Measurements from ENCODE around the gene GLG1. TPM values are rescaled to one million over a fixed set of nuclear protein-coding genes. Genes with fewer than 3 reads are reported as not detected.

The GLG1 gene
- total RNA-seq, 8 experiments from 2014 or later: 69.9 to 171 (median 90.4) TPM

DNA sequence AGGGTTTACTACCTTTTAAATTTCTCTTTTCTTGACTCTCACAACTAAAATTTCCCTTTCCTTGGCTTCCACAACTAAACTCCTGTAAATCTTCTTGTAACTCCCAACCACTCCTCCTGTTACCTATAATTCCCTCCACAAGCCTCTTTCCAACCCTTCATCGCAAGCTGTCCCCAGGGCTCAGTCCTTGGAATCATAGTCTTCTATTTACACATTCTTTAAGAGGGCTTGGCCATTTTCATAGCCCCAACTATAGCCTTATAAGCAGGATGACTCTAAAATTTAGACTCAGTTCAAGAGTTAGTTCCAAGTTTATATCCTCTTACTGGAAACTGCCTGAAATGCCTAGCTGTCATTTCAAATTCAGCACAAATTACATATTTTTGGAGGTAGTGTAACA lies 23.9 kb downstream of the GLG1 start:
- Histone ChIP-seq H3K4me3 (no peak overlapping the region), H3K4me1 (replicated peaks in 1 of 2) (no peaks in the 10 kb centered on the region), H3K27ac (no peak overlapping the region)
- WGBS, 10 experiments: 90 to 100% (median 100%) methylated on average over 1 of the region's 1 CpG; no CpG with 5 or more reads in 3 of the 10 experiments
- in situ Hi-C loops (cut with MboI; ENCODE audit: low pct_unique_long_range_greater_than_20kb in 2 of 9, low sequenced_read_pairs in 9 of 9, unreplicated experiment in 9 of 9): loop anchor here in 1 of 9 experiments (25.0 kb wide), 1 partner anchor 96 kb away; no protein-coding TSS in a partner anchor
- ATAC-seq (replicated peaks in 6 of 8): peak in 2 of 8 experiments; percentile 42 to 69

GRCh38 chr16:74580833-74581232 lies 26.1 kb downstream of the GLG1 start:
- ATAC-seq (replicated peaks in 6 of 8): no peak
- in situ Hi-C loops (cut with MboI; ENCODE audit: low pct_unique_long_range_greater_than_20kb in 2 of 9, low sequenced_read_pairs in 9 of 9, unreplicated experiment in 9 of 9): loop anchor here in 1 of 9 experiments (25.0 kb wide), 1 partner anchor 94 kb away; no protein-coding TSS in a partner anchor
- Histone ChIP-seq H3K4me3 (no peak overlapping the region), H3K27ac (no peak overlapping the region), H3K4me1 (replicated peaks in 1 of 2) (no peaks in the 10 kb centered on the region)
- 39 to 100% (median 74%) methylated on average over 2 to 3 of the region's 3 CpGs; no CpG with 5 or more reads in 3 of the 10 experiments for WGBS, 10 experiments

- Histone ChIP-seq H3K4me3 (no peak overlapping the region), H3K4me1 (replicated peaks in 1 of 2) (no peaks in the 10 kb centered on the region), H3K27ac (no peak overlapping the region)
- in situ Hi-C loops (cut with MboI; ENCODE audit: low pct_unique_long_range_greater_than_20kb in 2 of 9, low sequenced_read_pairs in 9 of 9, unreplicated experiment in 9 of 9): loop anchor here in 1 of 9 experiments (25.0 kb wide), 1 partner anchor 92 kb away; no protein-coding TSS in a partner anchor
- ATAC-seq (replicated peaks in 6 of 8): no peak
- 90 to 100% (median 100%) methylated on average over 1 to 3 of the region's 3 CpGs; no CpG with 5 or more reads in 5 of the 10 experiments for WGBS, 10 experiments
Observed at GRCh38 chr16:74578838-74579237, 28.1 kb downstream of the GLG1 start.

DNA sequence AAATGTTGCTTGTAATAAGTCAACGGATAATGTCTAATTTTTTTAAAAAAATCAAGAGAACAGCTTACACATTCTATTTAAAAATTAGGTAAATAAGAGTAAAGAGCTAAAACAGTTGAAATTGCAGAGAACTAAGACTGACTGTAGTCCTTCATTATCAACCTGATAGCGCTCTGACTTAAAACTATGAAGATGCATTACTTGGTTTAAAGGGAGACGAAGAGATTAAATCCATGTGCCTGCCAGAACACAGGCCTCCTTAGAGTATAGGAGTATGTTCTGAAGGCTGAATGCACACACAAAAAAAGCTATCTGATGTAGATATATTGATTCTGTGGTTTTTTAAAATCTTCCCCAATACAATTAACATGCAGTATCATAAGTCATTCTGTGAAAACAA lies 28.5 kb downstream of the GLG1 start:
- no peaks in the 10 kb centered on the region for H3K4me1 ChIP-seq (replicated peaks in 1 of 2)
- 74 to 100% (median 95%) methylated on average over 2 to 3 of the region's 3 CpGs; no CpG with 5 or more reads in 1 of the 10 experiments for WGBS, 10 experiments
- in situ Hi-C loops (cut with MboI; ENCODE audit: low pct_unique_long_range_greater_than_20kb in 2 of 9, low sequenced_read_pairs in 9 of 9, unreplicated experiment in 9 of 9): loop anchor here in 1 of 9 experiments (25.0 kb wide), 1 partner anchor 91 kb away; no protein-coding TSS in a partner anchor
- H3K27ac ChIP-seq: no peak overlapping the region
- H3K4me3 ChIP-seq: no peak overlapping the region
- no peak for ATAC-seq (replicated peaks in 6 of 8)

- H3K4me1 ChIP-seq (replicated peaks in 1 of 2): no peaks in the 10 kb centered on the region
- 42 to 100% (median 90%) methylated on average over 1 to 2 of the region's 2 CpGs for WGBS, 10 experiments
- in situ Hi-C loops (cut with MboI; ENCODE audit: low pct_unique_long_range_greater_than_20kb in 2 of 9, low sequenced_read_pairs in 9 of 9, unreplicated experiment in 9 of 9): loop anchor here in 1 of 9 experiments (25.0 kb wide), 1 partner anchor 91 kb away; no protein-coding TSS in a partner anchor
- ATAC-seq (replicated peaks in 6 of 8): peak in 1 of 8 experiments; percentile 17
- H3K4me3 ChIP-seq: no peak overlapping the region
- no peak overlapping the region for H3K27ac ChIP-seq
Observed at GRCh38 chr16:74577882-74578366, 29.0 kb downstream of the GLG1 start.

DNA sequence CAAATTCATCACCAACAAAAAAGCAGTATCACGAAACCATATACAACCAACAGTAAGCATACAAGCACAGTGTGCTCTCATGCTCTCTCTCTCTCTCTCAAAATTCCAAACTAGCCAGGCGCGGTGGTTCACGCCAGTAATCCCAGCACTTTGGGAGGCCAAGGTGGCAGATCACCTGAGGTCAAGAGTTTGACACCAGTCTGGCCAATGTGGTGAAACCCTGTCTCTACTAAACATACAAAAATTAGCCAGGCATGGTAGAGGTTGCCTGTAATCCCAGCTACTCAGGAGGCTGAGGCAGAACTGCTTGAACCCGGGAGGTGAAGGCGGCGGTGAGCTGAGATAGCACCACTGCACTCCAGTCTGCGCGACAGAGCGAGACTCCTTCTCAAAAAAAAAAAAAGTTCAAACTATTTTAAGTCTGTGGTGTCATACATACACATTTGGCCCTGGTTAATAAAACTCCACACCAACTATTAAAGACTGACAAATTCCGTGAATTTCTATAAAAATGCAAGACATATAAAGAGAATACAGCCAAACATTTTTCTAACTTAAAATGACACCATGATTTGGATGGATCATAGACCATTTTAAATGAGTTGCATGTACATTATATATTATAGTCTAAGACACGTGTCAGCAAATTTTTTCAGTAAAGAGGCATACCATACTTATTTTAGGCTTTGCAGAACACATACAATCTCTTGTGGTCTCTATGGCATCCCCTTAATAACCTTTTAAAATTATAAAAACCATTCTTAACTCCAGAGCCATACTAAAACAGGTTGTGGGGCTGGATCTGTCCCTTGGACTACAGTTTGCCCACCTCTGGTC lies 30.9 kb downstream of the GLG1 start:
- Histone ChIP-seq H3K4me3 (no peak overlapping the region), H3K27ac (no peak overlapping the region), H3K4me1 (replicated peaks in 1 of 2) (no peaks in the 10 kb centered on the region)
- 94 to 100% (median 95%) methylated on average over 1 to 12 of the region's 12 CpGs for WGBS, 10 experiments
- in situ Hi-C loops (cut with MboI; ENCODE audit: low pct_unique_long_range_greater_than_20kb in 2 of 9, low sequenced_read_pairs in 9 of 9, unreplicated experiment in 9 of 9): loop anchor here in 1 of 9 experiments (25.0 kb wide), 1 partner anchor 89 kb away; no protein-coding TSS in a partner anchor
- ATAC-seq (replicated peaks in 6 of 8): no peak

DNA sequence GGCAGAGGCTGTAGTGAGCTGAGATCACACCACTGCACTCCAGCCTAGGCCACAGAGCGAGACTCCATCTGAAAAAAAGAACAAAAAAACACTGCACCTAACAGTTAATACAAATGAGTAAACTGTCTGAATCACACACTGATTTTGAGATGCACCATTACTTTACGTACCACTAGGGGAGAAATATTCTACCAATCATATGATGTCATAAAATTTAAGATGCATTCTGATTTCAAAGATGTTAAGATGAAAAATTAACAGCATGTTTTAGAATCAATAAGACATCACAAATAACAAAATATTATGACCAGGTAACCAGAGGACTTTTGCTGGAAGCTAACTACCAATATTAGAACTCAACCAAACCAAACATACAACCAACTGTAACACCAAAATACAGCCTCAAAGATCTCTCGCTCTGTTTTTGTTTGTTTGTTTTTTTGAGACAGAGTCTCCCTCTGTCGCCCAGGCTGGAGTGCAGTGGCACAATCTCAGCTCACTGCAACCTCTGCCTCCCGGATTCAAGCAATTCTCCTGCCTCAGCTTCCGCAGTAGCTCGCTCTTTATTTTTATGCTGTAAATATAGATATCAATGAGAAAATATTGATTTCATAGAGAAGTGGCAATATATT lies 31.6 kb downstream of the GLG1 start:
- Histone ChIP-seq H3K27ac (no peak overlapping the region), H3K4me3 (no peak overlapping the region), H3K4me1 (replicated peaks in 1 of 2) (no peaks in the 10 kb centered on the region)
- no peak for ATAC-seq (replicated peaks in 6 of 8)
- WGBS, 10 experiments: 82 to 100% (median 95%) methylated on average over 1 to 7 of the region's 7 CpGs
- in situ Hi-C loops (cut with MboI; ENCODE audit: low pct_unique_long_range_greater_than_20kb in 2 of 9, low sequenced_read_pairs in 9 of 9, unreplicated experiment in 9 of 9): loop anchor here in 1 of 9 experiments (25.0 kb wide), 1 partner anchor 88 kb away; no protein-coding TSS in a partner anchor

- in situ Hi-C loops (cut with MboI; ENCODE audit: low pct_unique_long_range_greater_than_20kb in 2 of 9, low sequenced_read_pairs in 9 of 9, unreplicated experiment in 9 of 9): no loop called here
- WGBS, 10 experiments: 33 to 100% (median 90%) methylated on average over 1 to 2 of the region's 2 CpGs; no CpG with 5 or more reads in 1 of the 10 experiments
- ATAC-seq (replicated peaks in 6 of 8): no peak
Observed at GRCh38 chr16:74574146-74574545, 32.8 kb downstream of the GLG1 start.

DNA sequence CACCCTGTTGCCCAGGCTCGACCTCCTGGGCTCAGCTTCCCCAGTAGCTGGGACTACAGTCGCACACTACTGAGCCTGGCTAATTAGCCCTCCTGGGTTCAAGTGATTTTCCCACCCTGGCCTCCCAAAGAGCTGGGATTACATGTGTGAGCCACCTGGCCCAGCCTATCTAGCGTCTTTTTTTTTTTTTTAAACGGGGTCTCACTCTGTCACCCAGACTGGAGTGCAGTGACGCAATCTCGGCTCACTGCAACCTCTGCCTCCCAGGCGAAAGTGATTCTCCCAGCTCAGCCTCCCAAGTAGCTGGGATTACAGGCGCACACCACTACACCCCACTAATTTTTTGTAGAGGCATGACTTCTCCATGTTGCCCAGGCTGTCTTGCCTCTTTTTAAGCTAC lies 33.3 kb downstream of the GLG1 start:
- H3K4me3 ChIP-seq: no peak overlapping the region
- no peak for ATAC-seq (replicated peaks in 6 of 8)
- no peaks in the 10 kb centered on the region for H3K4me1 ChIP-seq (replicated peaks in 1 of 2)
- WGBS, 10 experiments: 29 to 100% (median 86%) methylated on average over 1 to 7 of the region's 8 CpGs; no CpG with 5 or more reads in 1 of the 10 experiments
- in situ Hi-C loops (cut with MboI; ENCODE audit: low pct_unique_long_range_greater_than_20kb in 2 of 9, low sequenced_read_pairs in 9 of 9, unreplicated experiment in 9 of 9): no loop called here
- H3K27ac ChIP-seq: no peak overlapping the region

More at GRCh38 chr16:74574146-74574545, 32.8 kb downstream of the GLG1 start:
- Histone ChIP-seq H3K4me1 (replicated peaks in 1 of 2) (no peaks in the 10 kb centered on the region), H3K27ac (no peak overlapping the region), H3K4me3 (no peak overlapping the region)

DNA sequence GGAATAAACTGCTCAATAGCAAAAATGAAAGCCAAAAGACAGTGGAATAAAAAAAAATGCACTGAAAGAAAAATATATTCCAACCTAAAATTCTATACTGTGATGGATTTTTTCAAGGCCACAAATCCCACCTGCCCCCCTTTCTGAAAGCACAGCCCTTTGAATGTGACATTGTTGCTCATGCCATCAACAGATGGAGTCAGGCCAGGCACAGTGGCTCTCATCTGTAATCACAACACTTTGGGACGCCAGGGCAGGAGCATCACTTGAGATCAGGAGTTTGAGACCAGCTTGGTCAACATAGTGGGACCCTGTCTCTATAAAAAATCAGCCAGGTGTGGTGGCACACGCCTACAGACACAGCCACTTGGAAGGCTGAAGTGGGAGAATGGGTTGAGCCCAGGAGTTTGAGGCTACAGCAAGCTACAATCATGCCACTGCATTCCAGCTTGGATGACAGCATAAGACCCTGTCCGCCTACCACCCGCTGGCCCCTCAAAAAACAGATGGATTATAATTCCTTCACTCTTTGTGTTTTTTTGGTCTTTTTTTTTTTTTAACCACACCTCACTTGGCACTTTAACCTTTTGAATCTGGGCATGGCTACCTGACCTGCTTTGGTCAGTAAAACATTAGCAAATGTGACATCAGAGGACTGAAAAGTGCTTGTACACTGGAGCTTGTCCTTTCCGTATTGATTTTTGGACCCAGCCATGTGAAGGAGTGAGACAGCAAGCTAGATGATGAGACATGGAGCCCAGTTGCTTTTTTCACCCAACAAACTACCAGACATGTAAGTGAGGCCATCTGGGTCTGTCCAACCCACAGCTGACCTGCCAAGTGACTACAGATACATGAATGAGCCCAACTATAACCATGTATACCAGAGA lies 36.3 kb downstream of the GLG1 start:
- no peak for ATAC-seq (replicated peaks in 6 of 8)
- H3K4me1 ChIP-seq (replicated peaks in 1 of 2): no peaks in the 10 kb centered on the region
- WGBS, 10 experiments: 33 to 100% (median 95%) methylated on average over 1 to 4 of the region's 5 CpGs; no CpG with 5 or more reads in 1 of the 10 experiments
- no peak overlapping the region for H3K4me3 ChIP-seq
- in situ Hi-C loops (cut with MboI; ENCODE audit: low pct_unique_long_range_greater_than_20kb in 2 of 9, low sequenced_read_pairs in 9 of 9, unreplicated experiment in 9 of 9): no loop called here
- H3K27ac ChIP-seq: no peak overlapping the region

DNA sequence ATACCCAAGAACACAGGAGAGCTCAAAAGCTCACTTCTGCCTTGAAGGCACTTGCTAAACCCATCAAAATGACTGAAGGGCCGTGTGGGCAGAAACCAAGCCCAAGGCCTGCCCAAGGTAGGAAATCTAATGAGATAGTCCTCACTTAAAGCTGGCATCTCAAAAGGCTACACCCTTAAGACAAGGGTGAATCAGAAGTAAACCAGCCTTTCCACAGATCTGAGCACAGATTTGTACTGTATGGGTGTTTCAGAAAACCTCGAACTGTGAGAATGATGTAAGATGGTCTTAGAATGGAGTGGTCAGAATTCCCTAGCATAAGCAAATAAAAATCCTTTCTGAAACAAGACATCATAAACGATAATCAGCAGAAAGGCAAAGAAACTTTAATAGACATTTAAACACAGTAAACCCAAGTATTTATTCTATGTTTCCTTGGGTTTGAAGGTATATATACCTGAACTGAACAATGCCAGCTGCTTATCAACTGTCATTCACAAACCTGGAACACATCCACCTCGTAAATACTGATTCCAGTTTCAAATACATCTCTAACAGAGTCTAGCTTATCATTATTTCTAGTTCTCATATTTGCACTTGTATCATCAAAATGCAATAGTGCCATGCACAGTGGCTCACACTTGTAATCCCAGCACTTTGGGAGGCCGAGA lies 37.8 kb downstream of the GLG1 start:
- no peaks in the 10 kb centered on the region for H3K4me1 ChIP-seq (replicated peaks in 1 of 2)
- H3K27ac ChIP-seq: no peak overlapping the region
- 63 to 98% (median 86%) methylated on average over 1 to 5 of the region's 5 CpGs; no CpG with 5 or more reads in 2 of the 10 experiments for WGBS, 10 experiments
- in situ Hi-C loops (cut with MboI; ENCODE audit: low pct_unique_long_range_greater_than_20kb in 2 of 9, low sequenced_read_pairs in 9 of 9, unreplicated experiment in 9 of 9): no loop called here
- ATAC-seq (replicated peaks in 6 of 8): peak in 1 of 8 experiments; percentile 21
- H3K4me3 ChIP-seq: no peak overlapping the region

- WGBS, 10 experiments: 40 to 100% (median 80%) methylated on average over 1 to 2 of the region's 2 CpGs; no CpG with 5 or more reads in 3 of the 10 experiments
- ATAC-seq (replicated peaks in 6 of 8): no peak
- no peak overlapping the region for H3K27ac ChIP-seq
- H3K4me1 ChIP-seq (replicated peaks in 1 of 2): no peaks in the 10 kb centered on the region
- in situ Hi-C loops (cut with MboI; ENCODE audit: low pct_unique_long_range_greater_than_20kb in 2 of 9, low sequenced_read_pairs in 9 of 9, unreplicated experiment in 9 of 9): no loop called here
- no peak overlapping the region for H3K4me3 ChIP-seq
Observed at GRCh38 chr16:74567901-74568300, 39.0 kb downstream of the GLG1 start.

Measured in motor neuron (in vitro differentiated cells).